Peyer's patch (tissue), 4 donors: Measurements from ENCODE around the gene KIF21B.

Experiments used
- CTCF ChIP-seq, 6 experiments: fragments of 450-650 bp in 4 of 6; fragments of 200-600 bp in 2 of 6; sonication (generic) in 1 of 6; IDR thresholded peaks; one replicate each; pipeline ENCODE4 v1.5.1; 2017 to 2019; ENCODE audit warnings: antibody characterized with exemption in 6 of 6, mild to moderate bottlenecking in 3 of 6, moderate library complexity in 1 of 6
- POLR2A ChIP-seq, 2 donors: fragments of 450-650 bp; IDR thresholded peaks; one replicate each; pipeline ENCODE4 v1.5.1; 2017; ENCODE audit warnings: antibody characterized with exemption in 2 of 2, mild to moderate bottlenecking in 2 of 2, moderate library complexity in 2 of 2

DNA sequence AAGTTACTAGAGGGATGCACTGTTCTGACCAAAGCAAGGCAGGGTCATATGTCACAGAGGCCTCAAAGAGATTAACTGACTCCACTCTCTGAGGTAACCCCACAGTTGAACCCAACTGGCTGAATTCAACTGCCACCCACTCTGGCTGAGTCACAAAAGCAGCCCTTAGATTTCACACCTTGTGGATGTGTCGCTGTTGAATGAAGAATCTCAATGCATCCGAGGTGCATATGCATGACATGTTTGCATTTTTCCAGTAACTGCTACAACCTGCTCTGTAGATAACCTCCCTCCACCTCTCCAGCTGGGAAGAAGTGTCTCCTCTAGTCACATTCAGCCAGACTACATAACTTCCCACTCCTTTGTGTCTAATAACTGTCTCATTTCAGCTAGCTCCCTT, 27.9 kb upstream of the KIF21B start:
- TF ChIP-seq CTCF (IDR thresholded peaks at IDR 0.05) (no peak), POLR2A (IDR thresholded peaks at IDR 0.05) (no peak)
